Hematopoietic multipotent progenitor cell treated with erythropoietin and hydrocortisone succinate and interleukin-3 and kit ligand, for 6 days (in vitro differentiated cells): ENCODE data around the gene TIAL1.
"Not testable (repeated sequence)": the region's sequence is repeated elsewhere in the genome, so short reads cannot be mapped to it uniquely, and the experiment has no call there.

ENCODE experiments used
- DNase-seq: peaks from one replicate; pipeline ENCODE4 v3.0.0-alpha.2; 2015

The TIAL1 gene

DNA sequence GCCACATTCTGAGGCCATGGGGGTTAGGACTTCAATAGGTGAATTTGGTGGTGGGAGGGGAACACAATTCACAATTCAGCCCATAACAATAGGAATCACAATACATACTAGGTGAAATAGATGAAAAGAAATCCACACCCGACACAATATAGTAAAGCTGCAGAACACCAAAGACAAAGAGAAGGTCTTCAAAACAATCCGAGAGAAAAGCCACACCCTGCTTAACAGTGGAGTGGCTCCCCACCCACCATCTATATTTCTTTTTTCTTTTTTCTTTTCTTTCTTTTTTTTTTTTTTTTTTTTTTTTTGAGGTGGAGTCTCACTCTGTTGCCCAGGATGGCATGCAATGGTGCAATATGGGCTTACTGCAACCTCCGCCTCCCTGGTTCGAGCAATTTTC lies 14.7 kb upstream of the TIAL1 start:
- DNase-seq = no peak

DNA sequence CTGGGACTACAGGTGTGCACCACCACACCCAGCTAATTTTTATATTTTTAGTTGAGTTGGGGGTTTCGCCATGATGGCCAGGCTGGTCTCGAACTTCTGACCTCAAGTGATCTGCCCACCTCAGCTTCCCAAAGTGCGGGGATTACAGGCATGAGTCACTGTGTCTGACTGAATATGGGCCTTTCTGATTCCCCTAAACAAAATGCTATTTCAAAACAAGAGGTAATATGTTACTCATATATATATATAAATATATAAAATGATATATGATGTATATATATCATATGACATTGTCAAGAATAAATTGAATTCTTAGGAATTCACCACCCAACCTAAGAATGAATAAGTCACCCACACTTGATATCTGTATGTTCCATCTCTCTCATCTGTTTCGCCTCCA lies 12.8 kb upstream of the TIAL1 start:
- DNase-seq = no peak

DNA sequence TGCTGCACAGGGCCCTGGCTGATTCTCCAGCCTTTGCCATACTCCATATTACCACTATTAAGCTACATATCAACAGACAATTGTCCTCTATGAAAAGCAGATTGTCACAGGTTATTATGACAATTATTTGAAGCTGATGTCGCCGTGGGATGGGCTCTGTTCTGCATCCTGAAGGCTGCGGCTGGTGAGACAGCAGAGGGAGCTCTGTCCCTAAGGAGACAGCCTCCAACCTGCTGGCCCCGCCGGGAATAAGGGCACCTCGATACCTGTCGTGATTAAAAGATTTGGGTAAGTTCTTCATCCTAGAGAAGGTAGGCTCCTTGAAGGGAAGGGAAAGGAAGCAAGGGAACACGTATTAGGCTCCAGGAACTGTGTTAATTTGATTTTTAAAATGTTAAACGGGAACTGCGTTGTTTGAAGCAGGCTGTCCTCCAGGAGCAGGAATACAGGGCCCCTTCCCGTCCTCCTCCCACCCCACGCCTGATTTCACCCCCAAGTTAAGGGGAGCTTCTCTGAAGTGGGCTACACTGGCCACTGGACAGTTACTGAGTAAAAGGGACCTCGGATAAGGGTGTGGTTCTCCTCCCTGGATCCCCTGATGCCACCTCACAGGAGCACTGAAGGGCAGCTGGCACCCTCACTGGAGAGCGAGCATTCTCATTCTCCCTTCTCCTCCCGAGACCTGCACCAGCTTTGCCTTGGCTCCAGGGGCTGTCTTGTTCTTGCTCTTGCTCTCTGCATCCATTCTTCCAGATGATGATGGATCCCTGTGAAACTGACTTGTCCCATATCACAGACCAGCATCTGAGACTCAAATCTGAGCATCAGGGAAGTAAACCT lies 11.8 kb upstream of the TIAL1 start:
- DNase-seq = peak; percentile 52

- DNase-seq = no peak
Measured at GRCh38 chr10:119604468-119604867, 7.7 kb upstream of the TIAL1 start.

- peak; percentile 67 for DNase-seq
Measured at GRCh38 chr10:119602241-119603095, 5.7 kb upstream of the TIAL1 start.

DNA sequence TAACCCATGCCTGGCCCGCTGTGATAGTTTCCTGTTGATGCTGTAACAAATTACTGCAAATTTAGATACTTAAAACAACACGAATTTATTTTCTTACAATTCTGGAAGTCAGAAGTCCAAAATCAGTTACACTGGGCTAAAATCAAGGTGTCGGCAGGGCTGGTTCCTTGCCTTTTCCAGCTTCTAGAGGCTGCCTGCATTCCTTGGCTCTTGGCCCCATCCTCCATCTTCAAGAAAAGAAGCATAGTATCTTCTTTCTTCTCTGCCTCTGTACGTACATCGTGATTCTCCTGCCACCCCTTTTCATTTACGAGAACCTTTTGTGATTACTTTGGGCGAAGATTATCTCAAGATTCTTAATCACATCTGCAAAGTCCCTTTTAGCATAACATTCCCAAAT lies 1.6 kb upstream of the TIAL1 start:
- no peak for DNase-seq

DNA sequence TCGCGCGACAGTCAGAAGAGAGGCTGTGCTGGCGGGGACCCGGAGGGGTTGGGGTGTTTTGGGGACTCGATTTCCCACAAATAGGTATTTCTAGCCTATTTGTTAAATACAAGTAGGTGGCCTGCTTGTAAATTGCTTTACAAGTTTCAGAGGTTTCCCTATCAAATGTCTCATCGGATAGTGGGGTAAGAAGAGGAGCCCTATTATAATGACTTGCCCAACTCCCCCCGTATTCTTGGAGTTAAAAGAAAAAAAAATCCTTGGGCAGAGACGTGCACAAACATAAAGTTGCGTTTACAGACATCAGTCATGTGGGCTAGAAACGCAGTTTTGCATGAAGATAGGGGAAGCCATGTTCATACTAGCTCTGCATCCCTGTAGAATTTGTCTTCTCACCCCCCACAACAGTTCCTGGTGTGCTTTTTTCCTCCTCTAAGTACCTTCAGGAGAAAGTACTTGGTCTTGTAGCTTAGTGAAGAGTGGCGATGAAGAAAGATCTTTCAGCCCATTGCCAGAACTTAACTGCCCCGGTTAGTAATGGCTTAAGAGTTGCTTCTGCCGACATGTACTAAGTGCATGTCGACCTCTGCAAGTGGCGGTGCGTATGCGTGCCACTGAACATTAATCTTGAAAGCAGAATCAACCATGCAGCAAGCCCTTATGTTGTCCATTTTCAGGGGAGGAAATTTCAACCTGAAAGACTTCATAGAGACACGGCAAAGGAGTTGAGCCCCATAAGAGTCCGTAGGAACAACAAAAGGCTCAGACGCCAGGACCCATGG lies 832 bp upstream of the TIAL1 start:
- peak; percentile 54 for DNase-seq

DNA sequence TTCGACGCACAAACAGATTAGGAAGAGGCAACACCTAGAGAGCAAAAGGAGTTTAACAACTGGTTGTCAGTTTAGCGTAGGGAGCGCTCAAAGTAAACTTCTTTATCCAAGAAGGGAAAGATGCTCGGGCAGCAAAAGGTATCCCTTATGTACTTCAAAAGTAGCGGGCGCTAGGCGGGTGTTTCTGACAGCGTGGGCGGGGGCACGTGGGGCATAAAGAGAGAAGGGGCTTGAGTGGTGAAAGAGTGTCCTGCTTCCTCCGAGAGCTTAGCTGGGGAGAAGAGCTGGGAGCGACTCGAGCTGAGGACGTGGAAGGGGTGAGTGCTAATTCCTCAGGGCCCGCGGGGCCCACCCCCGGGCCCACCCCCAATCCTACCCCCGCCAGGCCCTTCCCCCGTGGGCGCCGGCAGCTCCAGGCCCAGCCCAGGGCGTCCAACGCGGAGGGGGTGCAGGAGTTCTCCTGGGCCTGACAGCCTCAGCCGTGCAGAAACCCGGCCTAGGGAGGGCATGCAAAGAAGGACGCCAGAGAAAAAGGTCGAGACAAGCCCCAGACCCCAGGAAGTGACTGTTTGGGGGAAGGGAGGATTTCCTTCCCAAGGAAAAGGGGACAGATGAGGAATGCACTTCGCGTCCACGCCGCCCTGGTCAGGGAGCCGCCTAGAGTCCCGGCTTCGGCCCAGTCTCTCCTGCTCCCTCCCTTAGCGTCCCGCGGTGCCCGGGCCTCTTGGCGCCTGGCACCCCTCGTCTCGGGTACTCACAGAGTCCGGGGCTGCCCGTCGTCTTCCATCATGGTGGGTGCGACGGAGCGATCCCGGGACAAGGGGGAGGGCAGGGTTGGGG lies 868 bp downstream of the TIAL1 start:
- DNase-seq = peak; percentile 61

DNA sequence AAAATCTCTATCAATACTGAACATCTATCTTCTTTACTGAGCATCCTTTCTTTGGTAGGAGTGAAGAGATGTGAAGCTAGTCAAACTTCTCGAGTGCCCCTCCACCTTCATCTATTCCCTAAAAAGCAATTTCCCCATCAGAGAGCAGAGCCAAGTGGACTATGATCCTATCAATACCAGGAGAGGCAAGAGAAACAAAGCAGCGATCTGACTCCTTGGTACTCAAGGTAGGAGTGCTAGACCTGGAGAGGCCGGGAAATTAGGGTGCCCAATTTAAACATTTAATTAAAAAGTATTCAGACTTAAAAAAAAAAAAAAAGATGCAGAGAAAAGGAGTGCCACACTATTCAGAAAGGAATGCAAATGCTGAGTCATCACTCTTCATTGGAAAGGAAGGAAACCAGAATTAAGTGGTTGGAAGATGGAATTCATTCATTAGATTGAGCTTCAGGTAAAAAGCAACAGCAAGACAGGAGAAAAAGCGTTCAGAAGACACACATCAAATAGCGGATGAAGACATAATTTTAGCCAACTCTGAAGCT lies 1.6 kb downstream of the TIAL1 start:
- DNase-seq = peak; percentile 54

GRCh38 chr10:119588071-119588470 lies 8.7 kb downstream of the TIAL1 start:
- no peak for DNase-seq

GRCh38 chr10:119578355-119578754 lies 18.4 kb downstream of the TIAL1 start:
- no peak for DNase-seq

GRCh38 chr10:119575991-119576390 lies 20.8 kb downstream of the TIAL1 start:
- DNase-seq = no peak

- DNase-seq = peak; percentile 64
Measured at GRCh38 chr10:119575506-119575905, 21.3 kb downstream of the TIAL1 start.

DNA sequence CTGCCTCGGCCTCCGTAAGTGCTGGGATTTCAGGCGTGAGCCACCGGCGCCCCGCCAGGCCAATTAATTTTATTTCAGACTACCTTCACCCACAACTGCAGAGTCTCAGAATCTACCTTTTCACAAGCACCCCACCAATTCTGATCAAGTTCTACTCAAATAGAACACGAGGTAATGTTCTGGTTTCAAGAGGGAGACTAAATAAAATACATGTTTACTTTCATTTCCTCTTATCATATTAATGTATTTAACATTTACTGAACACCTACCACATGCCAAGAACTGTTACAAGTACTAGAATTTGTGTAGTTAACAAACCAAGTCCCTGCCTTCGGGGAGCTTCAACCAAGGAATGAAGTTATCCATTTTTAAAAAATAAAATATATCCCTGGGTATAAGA lies 28.8 kb downstream of the TIAL1 start:
- DNase-seq = no peak

DNA sequence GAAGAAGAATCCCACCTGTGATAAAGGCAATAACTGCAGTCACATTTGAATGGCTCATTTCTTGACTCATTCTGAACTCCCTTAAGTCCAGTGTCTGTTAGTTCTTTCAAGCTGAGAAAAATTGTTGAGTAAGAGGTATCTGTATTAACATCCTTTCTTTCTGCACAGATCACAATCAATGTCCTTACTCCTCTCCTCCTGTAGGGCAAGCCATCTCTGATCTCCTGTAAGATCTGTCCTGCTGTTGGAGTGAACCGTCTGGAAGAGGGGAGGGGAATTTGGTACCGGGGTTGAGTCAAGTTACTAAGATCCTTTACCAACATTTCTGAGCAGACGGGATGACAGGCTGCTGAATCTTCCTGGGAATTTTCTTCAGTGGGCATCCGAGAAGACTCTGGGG lies 34.7 kb downstream of the TIAL1 start:
- DNase-seq = no peak

GRCh38 chr10:119559511-119559910 lies 37.3 kb downstream of the TIAL1 start:
- not testable (repeated sequence) for DNase-seq

- not testable (repeated sequence) for DNase-seq
Measured at GRCh38 chr10:119556081-119556480, 40.7 kb downstream of the TIAL1 start.

DNA sequence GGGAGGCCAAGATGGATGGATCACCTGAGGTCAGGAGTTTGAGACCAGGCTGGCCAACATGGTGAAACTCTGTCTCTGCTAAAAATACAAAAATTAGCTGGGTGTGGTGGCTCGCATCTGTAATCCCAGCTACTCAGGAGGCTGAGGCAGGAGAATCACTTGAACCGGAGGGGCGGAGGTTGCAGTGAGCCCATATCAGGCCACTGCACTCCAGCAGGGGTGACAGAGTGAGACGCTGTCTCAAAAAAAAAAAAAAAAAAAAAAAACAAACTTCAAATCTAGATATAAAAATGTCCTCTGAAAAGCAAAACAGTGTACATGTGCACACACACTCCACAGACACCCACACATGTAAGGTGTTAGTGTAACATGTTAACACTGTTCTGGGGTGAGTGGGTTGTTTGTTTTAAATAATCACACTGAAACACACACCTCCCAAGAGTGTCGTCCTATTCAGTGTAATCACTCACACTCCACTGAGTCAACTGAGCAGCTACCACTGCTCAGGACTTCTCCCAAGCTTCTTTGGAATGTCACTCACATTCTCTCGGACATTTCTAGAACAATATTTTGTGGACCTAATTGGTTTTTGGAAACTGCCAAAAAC lies 41.5 kb downstream of the TIAL1 start:
- DNase-seq = peak; percentile 43

DNA sequence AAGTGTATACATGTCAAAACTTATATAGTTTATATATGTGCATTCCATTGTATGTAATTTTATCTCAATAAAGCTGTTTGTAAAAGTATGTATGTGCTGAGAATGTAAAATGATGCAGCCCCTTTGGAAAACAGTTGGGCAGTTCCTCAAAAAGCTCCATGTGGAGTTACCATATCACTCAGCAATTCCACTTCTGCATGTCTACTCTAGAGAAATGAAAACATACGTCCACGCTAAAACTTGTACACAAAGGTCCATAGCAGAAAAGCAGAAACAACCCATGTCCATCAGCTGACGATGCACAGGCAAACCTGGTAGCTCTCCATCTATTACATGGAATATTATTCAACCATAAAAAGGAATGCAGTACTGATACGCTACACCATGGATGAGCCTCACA lies 45.9 kb downstream of the TIAL1 start:
- DNase-seq = no peak

- no peak for DNase-seq
Measured at GRCh38 chr10:119549247-119549999, 47.3 kb downstream of the TIAL1 start.

DNA sequence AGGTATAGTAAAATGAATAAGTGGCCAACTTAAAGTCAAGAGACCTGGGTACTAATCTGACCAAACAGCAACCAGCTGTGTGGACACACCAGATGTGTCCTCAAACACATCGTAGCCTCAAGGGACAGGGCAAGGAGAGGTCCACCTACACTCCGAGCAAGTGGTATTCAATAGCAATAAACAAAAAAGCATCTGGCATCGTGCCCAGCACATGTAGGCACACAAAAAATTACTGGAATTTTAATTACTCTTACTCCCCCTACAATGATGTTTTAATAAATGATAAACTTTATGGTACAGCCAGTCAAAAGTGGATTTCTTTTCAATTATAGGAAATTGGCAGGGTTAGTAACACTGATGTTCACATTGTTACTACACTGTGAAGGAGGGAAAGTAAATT lies 50.8 kb downstream of the TIAL1 start:
- DNase-seq = no peak
